ENCODE results near the gene PAX5. TPM values are rescaled to one million over a fixed set of nuclear protein-coding genes. Genes with fewer than 3 reads are reported as not detected.

Gene PAX5
- total RNA-seq, 1 experiment from 2014 or later: not detected

DNA sequence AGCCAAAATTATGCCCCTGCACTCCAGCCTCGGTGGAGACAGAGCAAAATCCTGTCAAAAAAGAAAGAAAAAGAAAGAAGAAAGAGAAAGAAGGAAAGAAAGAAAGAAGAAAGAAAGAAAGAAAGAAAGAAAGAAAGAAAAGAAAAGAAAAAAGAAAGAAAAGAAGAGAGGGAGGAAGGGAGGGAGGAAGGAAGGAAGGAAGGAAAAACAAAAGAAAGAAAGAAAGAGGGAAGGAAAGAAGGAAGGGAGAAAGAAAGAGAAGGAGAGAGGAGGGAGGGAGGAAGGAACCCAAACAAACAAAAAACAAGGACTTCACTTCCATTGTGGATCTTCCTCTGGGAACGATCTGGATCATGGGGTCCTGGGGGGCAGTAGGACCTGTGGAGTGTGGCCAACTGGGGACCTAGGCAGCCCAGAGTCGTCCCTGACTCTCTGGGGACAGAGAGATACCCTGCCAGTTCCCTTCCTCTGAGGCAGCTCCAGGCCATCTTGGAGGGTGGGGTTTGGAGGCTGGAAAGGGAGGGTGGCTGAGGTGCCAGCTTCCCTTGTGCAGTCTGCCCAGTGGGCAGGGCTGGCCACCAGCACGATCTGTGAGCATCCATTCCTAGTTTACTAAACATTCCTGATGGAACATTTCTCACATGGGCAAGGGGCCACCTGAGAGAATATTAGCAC lies 216.8 kb downstream of the PAX5 start:
- no peak for DNase-seq (ENCODE audit: low read depth)

- no peak for DNase-seq (ENCODE audit: low read depth)
Measured at GRCh38 chr9:36816371-36816770, 217.7 kb downstream of the PAX5 start.

DNA sequence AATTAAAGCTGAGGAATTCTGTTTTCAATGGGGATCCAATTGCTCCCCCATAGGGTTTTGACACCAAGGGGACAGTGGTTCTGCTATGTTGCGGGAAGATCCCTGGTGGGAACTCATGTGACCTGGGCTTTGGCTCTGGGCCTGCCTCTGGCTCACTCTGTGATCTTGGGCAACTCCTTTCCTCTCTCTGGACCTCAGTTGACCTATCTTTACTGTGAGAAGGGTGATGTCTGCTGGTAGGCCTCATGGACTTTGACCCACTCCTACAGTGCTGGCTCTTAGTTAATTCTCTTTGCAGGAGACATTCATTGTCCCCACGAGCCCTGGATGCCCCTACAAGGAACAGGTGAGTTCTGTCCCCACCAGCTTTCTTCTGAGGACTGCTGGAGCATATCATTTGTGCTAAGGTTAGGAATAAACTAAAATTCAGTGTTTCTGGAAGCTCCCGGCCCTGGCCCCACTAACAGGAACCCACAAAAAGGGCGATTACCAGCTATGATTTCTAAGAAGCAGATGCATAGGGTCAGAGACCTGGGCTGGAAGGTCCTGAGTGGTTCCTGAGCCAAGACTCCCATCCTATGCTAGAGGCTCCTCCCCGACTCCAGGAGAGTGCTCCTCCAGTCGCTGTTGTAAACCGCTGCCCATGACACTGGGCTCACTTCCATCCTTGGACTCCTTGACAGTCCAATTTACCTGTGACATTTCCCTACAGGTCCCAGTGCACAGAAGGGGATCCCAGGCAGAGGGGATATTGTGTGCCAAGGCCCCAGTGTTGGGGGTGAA lies 218.3 kb downstream of the PAX5 start:
- no peak for DNase-seq (ENCODE audit: low read depth)

- no peak for DNase-seq (ENCODE audit: low read depth)
Measured at GRCh38 chr9:36815023-36815422, 219.0 kb downstream of the PAX5 start.

DNA sequence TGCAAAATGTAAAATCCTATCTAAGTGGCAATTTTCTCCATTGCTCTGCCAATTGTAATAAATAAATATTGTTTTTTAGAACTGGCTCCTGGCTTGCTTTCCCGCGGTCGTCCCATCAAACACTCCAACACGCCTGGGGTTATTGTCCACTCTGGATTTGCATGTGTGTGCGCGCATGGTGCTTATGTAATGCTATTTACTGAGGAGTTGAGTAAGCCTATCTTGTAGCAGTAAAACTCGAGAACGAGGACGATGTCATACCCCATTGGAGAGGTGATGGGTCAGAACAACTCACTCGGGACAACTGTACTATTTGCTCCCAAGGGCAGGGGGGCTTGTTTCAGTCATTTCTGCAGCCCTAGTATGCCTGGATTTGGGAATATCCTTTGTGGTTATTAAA lies 220.9 kb downstream of the PAX5 start:
- DNase-seq (ENCODE audit: low read depth): no peak

GRCh38 chr9:36812556-36812955 lies 221.5 kb downstream of the PAX5 start:
- DNase-seq (ENCODE audit: low read depth): no peak

- no peak for DNase-seq (ENCODE audit: low read depth)
Measured at GRCh38 chr9:36808251-36808650, 225.8 kb downstream of the PAX5 start.

- no peak for DNase-seq (ENCODE audit: low read depth)
Measured at GRCh38 chr9:36803961-36804360, 230.1 kb downstream of the PAX5 start.

- DNase-seq (ENCODE audit: low read depth): peak; percentile 34
Measured at GRCh38 chr9:36802201-36802920, 231.7 kb downstream of the PAX5 start.

- DNase-seq (ENCODE audit: low read depth): no peak
Measured at GRCh38 chr9:36800455-36800854, 233.6 kb downstream of the PAX5 start.

DNA sequence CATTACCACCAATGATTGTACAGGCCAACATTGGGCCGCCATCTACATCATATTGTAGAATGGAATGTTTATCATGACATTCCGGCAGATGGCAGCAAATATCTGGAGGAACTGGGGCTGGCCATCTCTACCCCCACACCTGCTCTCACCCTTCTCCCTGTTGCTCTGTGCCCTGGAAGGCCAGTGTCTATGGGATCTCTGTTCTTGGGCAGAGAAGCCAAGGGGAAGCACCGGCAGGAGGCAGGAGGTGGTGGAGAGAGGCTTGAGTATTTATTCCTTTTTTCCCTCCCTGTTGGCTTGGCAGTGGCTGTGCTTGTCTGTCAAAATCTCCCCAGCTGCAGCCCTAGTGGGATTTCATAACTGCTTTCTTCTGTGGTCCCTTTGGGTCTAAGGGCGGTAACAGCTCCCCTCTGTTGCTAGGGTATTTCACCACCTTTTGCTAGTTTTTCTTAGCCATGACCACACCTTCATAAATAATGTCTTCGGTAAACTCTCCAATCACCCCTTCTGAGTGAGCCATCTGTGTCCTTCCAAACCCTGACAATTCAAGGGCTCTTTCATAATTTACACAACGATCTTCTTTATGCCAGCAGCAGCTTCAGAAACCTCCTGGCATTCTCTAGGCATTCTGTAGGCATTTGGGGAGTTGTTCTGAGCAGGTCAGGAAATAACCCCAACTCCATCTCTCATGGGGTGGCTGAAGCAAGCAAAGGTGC lies 235.6 kb downstream of the PAX5 start:
- peak; percentile 38 for DNase-seq (ENCODE audit: low read depth)

GRCh38 chr9:36797471-36798220 lies 236.4 kb downstream of the PAX5 start:
- no peak for DNase-seq (ENCODE audit: low read depth)

GRCh38 chr9:36796671-36797419 lies 237.2 kb downstream of the PAX5 start:
- no peak for DNase-seq (ENCODE audit: low read depth)

DNA sequence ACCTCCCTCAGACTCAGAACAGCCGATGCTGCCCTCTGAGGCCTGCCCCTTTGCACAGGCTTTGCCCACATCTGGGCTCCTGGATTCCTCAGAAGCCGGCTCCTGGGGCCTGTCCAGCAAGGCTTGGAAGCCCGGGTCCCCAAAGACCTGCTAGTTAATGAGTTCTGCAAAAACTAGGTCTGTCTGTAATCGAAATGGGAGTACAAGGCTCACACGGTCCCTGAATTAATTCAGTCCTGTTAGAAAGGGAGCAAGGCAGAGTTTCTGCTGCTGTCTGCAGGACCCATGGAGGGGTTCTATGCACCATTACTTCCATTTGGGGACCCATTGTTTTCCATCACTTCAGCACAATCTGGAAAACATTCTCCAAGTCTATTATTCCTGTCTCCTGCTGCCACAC lies 239.6 kb downstream of the PAX5 start:
- no peak for DNase-seq (ENCODE audit: low read depth)

GRCh38 chr9:36793277-36793676 lies 240.8 kb downstream of the PAX5 start:
- DNase-seq (ENCODE audit: low read depth): no peak

DNA sequence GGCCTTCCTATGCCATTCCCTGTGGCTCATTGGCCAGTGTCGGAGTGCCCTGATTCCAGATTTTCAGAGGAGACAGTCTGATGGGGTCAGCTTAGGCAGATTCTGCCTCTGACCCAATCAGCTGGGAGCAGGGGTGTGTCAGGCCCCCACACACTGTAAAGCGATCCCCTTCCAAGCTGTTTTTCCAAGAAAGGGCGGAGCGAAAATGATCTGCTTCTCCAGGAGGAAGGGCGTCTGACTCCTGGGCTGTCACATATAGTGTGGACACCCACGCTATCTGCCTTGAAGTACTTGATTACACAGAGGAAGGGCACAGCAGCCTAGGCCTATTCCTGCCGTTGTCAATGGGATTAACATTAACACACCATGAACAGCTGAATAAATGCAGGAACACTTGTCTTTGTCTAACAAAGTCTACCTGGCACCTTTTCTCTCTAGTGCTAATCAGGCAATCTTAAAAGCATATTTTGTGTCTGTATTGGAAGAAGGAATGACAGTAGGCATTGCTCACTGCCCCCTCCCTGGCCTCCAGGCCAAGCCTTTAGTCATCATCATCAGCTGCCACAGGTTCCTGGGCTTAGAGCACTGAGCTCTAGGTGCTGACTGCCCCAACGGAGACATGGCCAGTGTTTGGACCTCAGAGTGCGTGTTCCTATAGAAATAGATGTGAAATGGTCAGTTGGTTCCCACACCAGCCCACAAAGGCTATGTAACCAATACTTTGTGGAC lies 242.7 kb downstream of the PAX5 start:
- DNase-seq (ENCODE audit: low read depth): no peak

- no peak for DNase-seq (ENCODE audit: low read depth)
Measured at GRCh38 chr9:36789886-36790285, 244.2 kb downstream of the PAX5 start.

- DNase-seq (ENCODE audit: low read depth): no peak
Measured at GRCh38 chr9:36788534-36788933, 245.5 kb downstream of the PAX5 start.

- DNase-seq (ENCODE audit: low read depth): no peak
Measured at GRCh38 chr9:36787709-36788108, 246.4 kb downstream of the PAX5 start.
